Lung (tissue), 12 donors: ENCODE data around the gene OSBPL2. TPM values are rescaled to one million over a fixed set of nuclear protein-coding genes. Genes with fewer than 3 reads are reported as not detected.

ENCODE experiments used
- ATAC-seq: fragments of 200-7000 bp; cut with Tn5 transposase; one replicate; pipeline ENCODE4 v1.9.1; 2020; ENCODE audit warnings: moderate number of reproducible peaks; ENCODE audit not compliant: insufficient read depth, low FRiP score
- DNase-seq, 3 donors: peaks; one replicate each; pipeline ENCODE4 v3.0.0-alpha.2; 2013 to 2017
- H3K27ac ChIP-seq, 2 donors: one replicate each; pipeline ENCODE4 v1.5.1; 2013; ENCODE audit warnings: mild to moderate bottlenecking in 2 of 2, moderate library complexity in 2 of 2, control low read depth in 1 of 2, inconsistent platforms in 1 of 2, low read depth in 1 of 2, low read length in 1 of 2
- H3K27me3 ChIP-seq, 3 donors: one replicate each; pipeline ENCODE4 v1.5.1; 2013; ENCODE audit warnings: low read length in 2 of 3; ENCODE audit not compliant: control insufficient read depth in 3 of 3, insufficient read depth in 3 of 3
- H3K36me3 ChIP-seq, 4 donors: one replicate each; pipeline ENCODE4 v1.5.1; 2013; ENCODE audit warnings: low read length in 4 of 4, mild to moderate bottlenecking in 1 of 4, moderate library complexity in 1 of 4; ENCODE audit not compliant: control insufficient read depth in 4 of 4, insufficient read depth in 4 of 4
- H3K4me1 ChIP-seq, 5 donors: one replicate each; pipeline ENCODE4 v1.5.1; 2013; ENCODE audit warnings: low read length in 5 of 5, mild to moderate bottlenecking in 2 of 5, moderate library complexity in 1 of 5; ENCODE audit not compliant: control insufficient read depth in 5 of 5, insufficient read depth in 5 of 5
- H3K4me3 ChIP-seq: one replicate; pipeline ENCODE4 v1.5.1; 2013; ENCODE audit warnings: mild to moderate bottlenecking, control low read depth, moderate library complexity
- H3K9ac ChIP-seq, 2 donors: one replicate each; pipeline ENCODE4 v1.5.1; 2013; ENCODE audit warnings: low read length in 2 of 2, control low read depth in 1 of 2; ENCODE audit not compliant: insufficient read depth in 1 of 2
- H3K9me3 ChIP-seq, 4 donors: one replicate each; pipeline ENCODE4 v1.5.1; 2013; ENCODE audit warnings: low read length in 3 of 4, mild to moderate bottlenecking in 1 of 4, moderate library complexity in 1 of 4; ENCODE audit not compliant: control insufficient read depth in 4 of 4, insufficient read depth in 3 of 4
- CTCF ChIP-seq: IDR thresholded peaks from 2 replicates; pipeline ENCODE4 v1.5.1; 2012; ENCODE audit warnings: mild to moderate bottlenecking; ENCODE audit errors: control extremely low read depth, extremely low read depth
- WGBS, 2 donors: extraction: QIAGEN DNeasy Blood & Tissue Kit; methylation state at CpG; one replicate each; pipeline ENCODE4 v1.1.7; 2013; 5-methylcytosine and 5-hydroxymethylcytosine counted together
- polyA plus RNA-seq, 2 donors: library from polyadenylated mRNA; stranded (reverse); fragments of 200-250 nt; gene quantifications; one replicate each; pipeline ENCODE4 v1.2.1, GENCODE V29; 2013
- total RNA-seq, 2 donors: library from RNA; depleted of rRNA in 1 of 2; stranded (reverse); fragments of >200 nt in 1 of 2; gene quantifications; one replicate each; pipeline ENCODE4 v1.2.1, GENCODE V29; 2014 to 2021
- donor health status: control.
- donor health status: control.
- donor health status: Bipolar disorder and iron deficiency.
- donor health status: healthy.
- donor health status: DM: yes; HTN: yes; CAD: no.

Gene OSBPL2
- total and polyA plus RNA-seq, 4 donors, result 13.2 to 48.0 (median 27.7) TPM

- no peaks in the 10 kb centered on the region for H3K27me3 ChIP-seq
- H3K27ac ChIP-seq, result no peak overlapping the region
- no peak overlapping the region for H3K4me3 ChIP-seq
- ATAC-seq (no peak), DNase-seq (no peak)
- no peaks in the 10 kb centered on the region for H3K4me1 ChIP-seq
- H3K9me3 ChIP-seq, result peaks cover 0 to 3% (median 0%) of the 10 kb centered on the region in 4 donors
- no peak overlapping the region for H3K9ac ChIP-seq
- H3K36me3 ChIP-seq, result peaks cover 0 to 86% (median 15%) of the 10 kb centered on the region in 4 donors
- no peak for TF ChIP-seq CTCF
- WGBS, 2 donors, result 95 to 98% methylated on average over 12 of the region's 12 CpGs
Measured at GRCh38 chr20:62315773-62316172, 77.5 kb downstream of the OSBPL2 start.

GRCh38 chr20:62316331-62317166 is 78.2 kb downstream of the OSBPL2 start:
- no peak for DNase-seq
- H3K9ac ChIP-seq, result no peak overlapping the region
- H3K4me1 ChIP-seq, result no peaks in the 10 kb centered on the region
- no peak overlapping the region for H3K27ac ChIP-seq
- peaks cover 0 to 80% (median 13%) of the 10 kb centered on the region in 4 donors for H3K36me3 ChIP-seq
- TF ChIP-seq CTCF, result no peak
- 93% methylated on average over 40 of the region's 40 CpGs for WGBS, 2 donors
- H3K9me3 ChIP-seq, result peaks cover 0 to 3% (median 0%) of the 10 kb centered on the region in 4 donors
- H3K4me3 ChIP-seq, result no peak overlapping the region
- no peak for ATAC-seq
- no peaks in the 10 kb centered on the region for H3K27me3 ChIP-seq

- 87 to 90% methylated on average over 16 to 18 of the region's 18 CpGs for WGBS, 2 donors
- DNase-seq (no peak), ATAC-seq (no peak)
- peaks cover 0 to 80% (median 13%) of the 10 kb centered on the region in 4 donors for H3K36me3 ChIP-seq
- H3K4me3 ChIP-seq, result no peak overlapping the region
- no peaks in the 10 kb centered on the region for H3K4me1 ChIP-seq
- no peak overlapping the region for H3K9ac ChIP-seq
- no peaks in the 10 kb centered on the region for H3K27me3 ChIP-seq
- TF ChIP-seq CTCF, result no peak
- H3K9me3 ChIP-seq, result peaks cover 0 to 3% (median 0%) of the 10 kb centered on the region in 4 donors
- no peak overlapping the region for H3K27ac ChIP-seq
Measured at GRCh38 chr20:62317167-62317655, 78.9 kb downstream of the OSBPL2 start.
